Fibroblast of skin of abdomen (primary cell): Measurements from ENCODE around the gene HCFC1R1. TPM values are rescaled to one million over a fixed set of nuclear protein-coding genes. Genes with fewer than 3 reads are reported as not detected.
"Not testable (repeated sequence)": the region's sequence is repeated elsewhere in the genome, so short reads cannot be mapped to it uniquely, and the experiment has no call there.

ENCODE experiments used
- DNase-seq: peaks from one replicate; pipeline ENCODE4 v3.0.0-alpha.2; 2013
- polyA plus RNA-seq, 2 experiments: library from polyadenylated mRNA; unstranded; fragments of 120-200 nt; gene quantifications; one replicate each; pipeline ENCODE4 v1.2.1, GENCODE V29; 2013; ENCODE audit not compliant: insufficient read length in 2 of 2

HCFC1R1 gene, protein sequence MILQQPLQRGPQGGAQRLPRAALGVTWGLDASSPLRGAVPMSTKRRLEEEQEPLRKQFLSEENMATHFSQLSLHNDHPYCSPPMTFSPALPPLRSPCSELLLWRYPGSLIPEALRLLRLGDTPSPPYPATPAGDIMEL
- polyA plus RNA-seq (2013, experiment 1 of 2; ENCODE audit: insufficient read length): 160 TPM
- 163 TPM for polyA plus RNA-seq (2013, experiment 2 of 2; ENCODE audit: insufficient read length)

DNA sequence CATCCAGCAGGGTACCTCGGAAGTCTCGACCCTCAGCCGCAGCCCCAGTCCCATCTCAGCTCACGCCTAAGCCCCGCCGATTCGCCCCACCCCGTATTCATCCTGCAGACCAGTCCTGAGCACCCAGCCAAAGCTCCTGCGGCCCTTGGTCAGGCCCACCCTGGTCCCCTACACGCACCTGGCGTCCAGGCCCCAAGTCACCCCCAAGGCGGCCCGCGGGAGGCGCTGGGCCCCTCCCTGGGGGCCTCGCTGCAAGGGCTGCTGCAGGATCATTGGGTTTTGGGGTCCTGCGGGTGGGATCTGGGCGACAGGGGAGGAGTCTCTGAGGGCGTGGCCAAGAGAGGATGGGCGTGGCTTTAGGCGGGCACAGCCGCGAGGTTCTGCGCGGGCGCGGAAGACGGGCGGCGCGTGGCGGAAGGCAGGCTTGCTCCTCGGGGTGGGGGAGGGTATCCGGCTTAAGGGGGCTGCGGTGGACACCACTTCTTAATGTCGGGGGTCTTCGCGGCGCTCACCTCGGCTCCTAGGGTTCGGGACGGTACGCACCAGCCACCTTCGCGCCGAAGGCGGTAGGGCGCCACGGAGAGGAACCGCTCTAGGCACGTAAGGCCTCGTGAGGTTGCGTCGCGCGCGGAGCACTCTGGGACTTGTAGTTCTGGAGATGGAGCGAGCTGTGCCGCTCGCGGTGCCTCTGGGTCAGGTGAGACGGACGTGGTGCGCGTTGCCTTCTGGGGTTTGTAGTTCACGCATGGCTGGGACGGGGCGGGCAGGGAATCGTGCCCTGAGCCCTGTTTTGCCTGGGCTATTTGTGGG is at the start of gene HCFC1R1, which contains the start of gene THOC6:
Gene HCFC1R1, minus strand, starts transcription at position 274 of the 810 bp plus-strand sequence. Its CDS starts 1 bp downstream, at position 273.
Gene THOC6, plus strand, starts transcription at position 367 of the 810 bp plus-strand sequence. Its CDS starts 292 bp downstream, at position 659.
- peak; percentile 98 for DNase-seq

DNA sequence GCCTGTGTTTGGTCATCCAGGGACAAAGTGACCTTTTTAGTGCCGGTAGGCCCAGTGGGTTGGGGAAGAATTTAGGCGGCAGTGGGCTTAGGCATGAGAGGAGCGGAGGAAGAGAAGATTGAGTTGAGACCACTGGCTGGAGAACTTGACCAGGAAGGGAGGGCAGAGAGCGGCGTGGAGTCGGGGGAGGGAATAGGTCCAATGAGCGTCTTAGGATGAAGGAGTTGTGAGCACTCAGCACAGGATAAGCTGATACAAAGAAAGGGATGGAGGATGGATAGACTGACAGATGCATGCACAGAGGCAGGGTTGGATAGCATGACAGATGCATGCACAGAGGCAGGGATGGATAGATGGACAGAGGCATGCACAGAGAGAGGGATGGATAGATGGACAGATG is 49.7 kb upstream of the HCFC1R1 start:
- DNase-seq: no peak

DNA sequence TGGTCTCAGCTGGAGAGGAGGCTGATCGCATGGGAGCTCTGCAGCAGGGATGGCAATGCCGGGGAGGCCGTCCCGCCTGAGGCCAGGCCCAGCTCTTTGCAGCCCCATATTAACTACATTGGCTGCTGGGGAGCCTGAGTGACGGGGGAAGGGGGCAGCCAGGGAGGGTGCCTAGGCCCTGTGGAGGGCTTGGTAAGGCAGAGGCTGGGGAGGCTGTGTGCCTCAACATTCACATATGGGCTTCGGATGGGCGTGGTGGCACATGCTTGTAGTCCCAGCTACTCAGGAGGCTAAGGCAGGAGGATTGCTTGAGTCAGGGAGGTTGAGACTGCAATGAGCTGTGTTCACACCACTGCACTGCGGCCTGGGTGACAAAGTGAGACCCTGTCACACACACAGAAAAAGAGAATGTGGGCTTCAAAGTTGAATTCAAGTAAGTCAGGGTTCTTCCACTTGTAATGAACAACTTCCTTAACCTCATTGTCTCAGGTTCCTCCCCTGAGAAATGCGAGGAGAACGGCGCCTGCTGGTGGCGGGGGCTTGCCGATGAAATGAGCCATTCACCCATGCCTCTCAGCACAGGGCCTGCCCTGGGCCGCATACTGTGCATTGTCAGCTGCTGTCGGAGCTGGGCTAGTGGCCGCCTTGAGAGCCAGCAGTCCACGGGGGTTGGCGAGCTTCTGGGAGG is 49.0 kb upstream of the HCFC1R1 start:
- DNase-seq: not testable (repeated sequence)

DNA sequence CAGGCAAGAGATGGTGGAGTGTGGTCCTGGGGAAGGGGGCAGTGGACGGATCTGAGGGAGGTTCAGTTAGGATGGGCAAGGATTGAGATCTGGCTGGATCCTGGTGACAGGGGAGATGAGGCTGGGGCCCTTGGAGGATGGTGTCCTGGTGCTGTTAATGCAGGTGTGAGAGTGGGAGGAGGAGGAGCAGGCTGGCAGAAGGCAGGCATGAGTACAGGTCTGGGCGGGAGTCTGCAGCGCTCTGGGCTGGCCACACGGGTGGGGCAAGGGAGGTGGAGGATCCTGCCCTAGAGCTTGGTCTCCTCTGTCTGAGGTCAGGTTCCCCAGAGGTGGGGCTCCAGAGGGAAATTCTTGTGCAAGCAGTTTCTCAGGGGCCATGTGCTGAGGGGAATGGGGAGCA is 48.4 kb upstream of the HCFC1R1 start:
- not testable (repeated sequence) for DNase-seq

DNA sequence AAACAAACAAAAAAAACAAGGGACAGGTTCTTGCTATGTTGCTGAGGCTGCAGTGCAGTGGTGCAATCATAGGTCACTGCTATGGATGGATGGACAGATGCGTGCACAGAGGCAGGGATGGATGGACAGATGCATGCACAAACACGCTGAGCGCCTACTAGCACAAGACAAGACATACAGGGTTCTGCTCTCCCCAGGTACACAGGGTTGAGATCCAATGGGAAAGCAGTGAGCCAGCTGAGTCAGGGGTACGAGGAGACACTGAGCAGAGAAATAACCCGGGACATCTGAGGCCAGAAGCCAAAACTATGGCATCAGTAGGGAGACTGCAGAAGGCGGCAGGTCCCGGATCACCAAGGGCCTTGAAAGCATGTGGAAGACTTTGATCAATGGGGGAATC is 47.9 kb upstream of the HCFC1R1 start:
- no peak for DNase-seq

DNA sequence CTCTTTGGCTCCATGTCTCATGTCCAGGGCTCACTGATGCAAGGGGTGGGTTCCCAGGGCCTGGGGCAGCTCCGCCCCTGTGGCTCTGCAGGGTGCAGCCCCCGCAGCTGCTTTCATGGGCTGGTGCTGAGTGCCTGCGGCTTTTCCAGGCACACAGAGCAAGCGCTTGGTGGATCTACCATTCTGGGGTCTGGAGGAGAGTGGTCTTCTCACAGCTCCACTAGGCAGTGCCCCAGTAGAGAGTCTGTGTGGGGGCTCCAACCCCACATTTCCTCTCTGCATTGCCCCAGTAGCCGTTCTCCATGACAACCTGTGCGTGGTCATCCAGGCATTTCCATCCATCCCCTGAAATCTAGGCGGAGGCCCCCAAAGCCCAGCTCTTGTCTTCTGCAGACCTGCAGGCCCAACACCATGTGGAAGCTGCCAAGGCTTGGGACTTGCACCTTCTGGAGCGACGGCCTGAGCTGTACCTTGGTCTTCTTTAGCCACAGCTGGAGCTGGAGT is 46.9 kb upstream of the HCFC1R1 start:
- no peak for DNase-seq

DNA sequence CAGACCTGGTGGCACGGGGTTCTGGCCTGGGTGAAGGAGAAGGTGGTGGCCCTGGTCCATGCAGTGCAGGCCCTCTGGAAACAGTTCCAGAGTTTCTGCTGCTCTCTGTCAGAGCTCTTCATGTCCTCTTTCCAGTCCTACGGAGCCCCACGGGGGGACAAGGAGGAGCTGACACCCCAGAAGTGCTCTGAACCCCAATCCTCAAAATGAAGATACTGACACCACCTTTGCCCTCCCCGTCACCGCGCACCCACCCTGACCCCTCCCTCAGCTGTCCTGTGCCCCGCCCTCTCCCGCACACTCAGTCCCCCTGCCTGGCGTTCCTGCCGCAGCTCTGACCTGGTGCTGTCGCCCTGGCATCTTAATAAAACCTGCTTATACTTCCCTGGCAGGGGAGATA is 45.4 kb upstream of the HCFC1R1 start:
- not testable (repeated sequence) for DNase-seq

DNA sequence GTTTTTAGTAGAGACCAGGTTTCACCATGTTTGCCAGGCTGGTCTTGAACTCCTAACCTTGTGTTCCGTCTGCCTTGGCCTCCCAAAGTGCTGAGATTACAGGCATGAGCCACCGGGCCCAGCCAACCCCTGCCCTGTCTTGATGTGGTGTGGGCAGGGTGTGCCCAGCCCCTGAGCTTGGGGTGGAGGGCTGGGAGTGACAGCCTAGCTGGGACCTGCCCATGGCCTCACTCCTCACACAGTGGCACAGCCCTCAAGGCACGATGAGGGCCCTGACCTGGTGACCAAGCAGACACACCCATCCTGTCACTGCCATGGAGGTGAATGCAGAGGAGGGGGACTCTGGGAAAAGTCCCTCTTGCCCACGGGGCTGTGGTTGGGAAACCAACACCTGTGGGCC is 44.7 kb upstream of the HCFC1R1 start:
- DNase-seq: no peak

DNA sequence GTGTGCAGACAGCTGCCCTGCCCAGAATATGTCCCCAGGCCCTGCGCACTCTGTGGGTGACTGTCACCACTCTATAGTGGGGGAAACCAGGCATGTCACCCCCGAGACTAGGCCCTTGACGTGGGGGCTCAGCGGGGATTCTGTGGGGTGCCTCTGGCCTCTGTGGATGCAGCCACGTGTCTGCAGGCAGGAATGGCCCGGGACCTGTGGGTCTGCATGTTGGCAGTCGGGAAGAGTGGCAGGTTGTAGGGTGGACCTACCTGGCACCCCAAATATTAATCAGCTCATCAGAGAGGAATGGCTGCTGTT is 42.7 kb upstream of the HCFC1R1 start:
- no peak for DNase-seq

DNA sequence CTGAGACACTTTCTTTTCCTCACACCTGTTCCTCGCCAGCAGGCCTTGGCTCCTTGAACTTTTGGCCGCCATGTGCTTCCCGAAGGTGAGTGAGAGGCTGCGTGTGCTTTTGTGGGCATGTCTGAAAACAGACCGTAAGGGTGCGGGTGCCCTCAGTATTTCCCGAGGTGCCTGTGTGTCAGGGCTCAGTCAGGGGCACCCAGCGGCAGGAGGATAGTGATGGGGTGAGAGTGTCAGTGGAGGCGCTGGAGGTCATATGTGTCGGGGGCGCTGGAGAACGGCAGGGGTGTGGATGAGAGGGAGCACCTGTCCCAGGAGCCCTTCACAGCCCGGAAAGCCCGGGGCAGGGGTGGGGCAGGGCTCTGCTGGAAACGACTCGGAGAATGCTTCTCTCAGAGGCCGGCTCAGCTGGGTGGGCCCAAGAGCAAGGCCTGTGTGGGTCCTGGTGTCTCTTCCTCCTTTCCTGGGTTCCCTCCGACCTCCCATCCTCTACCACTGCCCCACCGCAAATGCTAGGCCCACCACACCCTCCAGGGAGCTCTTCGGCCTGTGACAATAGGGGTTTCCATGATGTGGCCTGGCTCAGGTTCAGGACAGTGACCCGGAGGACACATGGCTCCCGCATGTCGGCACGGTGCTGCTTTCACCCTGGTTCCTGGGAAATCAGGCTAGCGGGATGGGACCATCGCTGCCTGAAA is 42.1 kb upstream of the HCFC1R1 start:
- no peak for DNase-seq

DNA sequence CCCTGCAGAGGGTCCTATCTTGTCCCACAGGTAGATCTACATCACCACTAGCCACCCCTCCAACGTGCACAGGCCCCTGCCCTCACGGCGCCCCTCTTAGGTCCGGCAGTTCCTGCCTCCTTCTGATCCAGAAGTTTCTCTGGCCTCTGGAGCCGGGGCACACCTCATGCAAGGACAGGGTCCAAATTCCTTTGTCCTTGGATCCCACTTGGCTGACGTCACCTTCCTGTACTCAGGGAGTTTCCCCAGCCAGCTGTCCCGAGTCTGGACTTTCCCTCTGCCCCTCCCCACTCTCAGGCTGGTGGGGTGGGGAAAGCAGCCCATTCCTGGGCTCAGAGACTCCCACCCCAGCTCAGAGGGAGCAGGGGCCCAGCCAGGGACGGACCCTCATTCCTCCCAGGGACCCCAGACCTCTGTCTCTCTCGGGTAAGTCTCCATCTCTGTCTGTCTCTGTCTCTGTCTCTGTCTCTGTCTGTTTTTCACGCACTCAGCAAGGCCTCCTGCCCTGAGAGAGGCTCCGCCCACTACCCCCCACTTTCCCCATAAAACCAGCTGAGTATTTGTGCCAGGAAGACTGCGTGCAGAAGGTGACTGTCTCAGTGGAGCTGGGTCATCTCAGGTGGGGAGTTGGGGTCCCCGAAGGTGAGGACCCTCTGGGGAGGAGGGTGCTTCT is 41.5 kb upstream of the HCFC1R1 start, which contains the start of gene IL32:
Gene IL32, plus strand, starts transcription at position 572 of the 673 bp plus-strand sequence. CDS start 172 bp downstream, outside the sequence.
- DNase-seq: peak; percentile 78

DNA sequence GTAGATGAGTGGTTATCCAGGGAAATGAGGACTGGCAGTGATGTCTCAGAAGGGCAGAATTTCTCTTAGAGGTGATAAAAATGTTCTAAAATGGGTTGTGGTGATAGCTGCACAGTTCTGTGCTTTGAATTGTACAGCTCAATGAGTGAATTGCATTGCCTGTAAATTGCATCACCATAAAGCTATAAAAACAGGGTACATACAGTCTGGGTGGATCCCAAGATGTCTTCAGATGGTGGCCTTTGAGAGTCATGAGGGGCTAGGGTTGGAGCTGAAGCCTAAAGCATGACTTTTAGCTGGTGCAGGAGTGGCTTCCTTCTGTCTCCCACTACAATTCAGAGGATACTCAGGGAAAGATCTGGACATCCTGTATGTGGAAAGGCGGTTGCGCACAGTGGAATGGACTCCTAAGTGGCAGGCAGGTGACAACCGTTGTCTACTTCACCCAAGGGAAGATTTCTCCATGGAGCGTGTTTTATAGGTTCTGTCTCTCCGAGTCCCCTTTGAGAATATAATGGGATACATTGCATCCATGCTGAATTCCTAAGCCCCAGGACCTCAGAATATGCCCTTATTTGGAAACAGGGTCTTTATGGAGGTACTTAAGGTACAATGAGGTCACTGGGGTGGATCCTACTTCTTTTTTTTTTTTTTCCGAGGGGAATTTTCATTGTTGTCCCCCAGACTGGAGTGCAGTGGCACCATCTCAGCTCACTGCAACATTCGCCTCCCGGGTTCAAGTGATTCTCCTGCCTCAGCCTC is 40.1 kb upstream of the HCFC1R1 start:
- peak; percentile 9 for DNase-seq

DNA sequence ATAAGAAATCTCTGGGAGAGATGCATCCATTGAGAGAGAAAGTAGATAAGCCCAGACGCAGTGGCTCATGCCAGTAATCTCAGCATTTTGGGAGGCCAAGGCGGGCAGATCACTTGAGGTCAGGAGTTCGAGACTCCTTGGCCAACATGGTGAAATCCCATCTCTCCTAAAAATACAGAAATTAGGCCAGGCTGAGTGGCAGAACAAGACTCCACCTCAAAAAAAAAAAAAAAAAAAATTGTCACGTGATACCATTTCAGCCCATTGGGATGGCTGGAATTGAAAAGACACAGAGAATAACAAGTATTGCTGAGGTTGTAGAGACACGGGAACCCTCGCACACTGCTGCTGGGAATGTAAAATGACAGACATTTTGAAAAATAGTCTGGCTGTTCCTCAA is 38.8 kb upstream of the HCFC1R1 start:
- DNase-seq: no peak

DNA sequence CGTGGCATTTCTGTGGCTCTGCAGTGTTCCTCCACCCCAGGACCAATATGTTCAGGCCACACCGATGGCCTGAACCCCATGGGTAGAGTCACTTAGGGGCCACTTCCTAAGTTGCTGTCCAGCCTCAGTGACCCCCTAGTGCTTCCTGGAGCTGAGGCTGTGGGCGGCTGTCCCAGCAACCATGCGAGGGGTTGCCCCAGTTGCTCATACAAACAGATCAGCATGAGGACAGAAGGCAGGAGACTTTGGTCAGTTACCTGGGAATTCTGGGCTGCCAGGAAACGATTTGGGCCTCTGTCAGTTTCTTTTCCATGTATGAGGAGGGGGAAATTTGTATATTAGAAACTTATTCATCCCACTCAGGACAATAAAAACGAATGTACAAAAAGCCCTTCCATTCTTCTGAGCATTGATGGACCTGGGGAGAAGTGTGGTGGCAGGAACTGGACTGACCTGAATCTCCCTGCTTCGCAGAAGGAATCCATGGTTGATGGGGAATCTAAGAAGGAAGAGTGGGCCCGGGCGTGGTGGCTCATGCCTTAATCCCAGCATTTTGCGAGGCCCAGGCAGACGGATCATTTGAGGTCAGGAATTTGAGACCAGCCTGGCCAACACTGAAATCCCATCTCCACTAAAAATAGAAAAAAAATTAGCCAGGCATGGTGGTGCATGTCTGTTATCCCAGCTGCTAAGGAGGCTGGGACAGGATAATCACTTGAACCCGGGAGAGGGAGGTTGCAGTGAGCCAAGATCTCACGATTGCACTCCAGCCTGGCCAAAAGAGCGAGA is 36.8 kb upstream of the HCFC1R1 start:
- no peak for DNase-seq

DNA sequence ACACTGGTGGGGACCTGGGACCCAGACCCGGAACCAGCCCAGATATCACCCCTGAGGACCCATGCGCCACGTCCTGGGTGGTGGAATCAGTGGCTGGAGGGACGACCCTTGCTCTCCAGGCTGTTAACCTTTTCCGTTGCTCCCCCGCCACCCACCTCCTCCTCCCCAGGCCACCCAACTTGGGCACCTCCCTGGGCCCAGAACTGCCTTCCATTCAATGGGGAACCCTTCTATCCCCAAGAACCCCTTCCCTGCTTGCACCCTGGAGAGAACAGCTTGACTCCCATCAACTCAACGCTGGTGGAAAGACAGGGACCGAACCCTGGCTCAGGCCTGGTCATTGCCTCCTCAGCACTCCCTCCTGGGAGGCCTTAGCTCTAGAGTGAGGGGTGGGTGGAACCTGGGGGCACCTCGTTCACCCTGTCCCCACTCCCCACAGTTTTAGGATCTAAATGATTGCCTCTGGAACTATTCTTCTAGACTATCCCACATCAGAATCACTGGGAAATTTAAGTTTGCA is 36.0 kb upstream of the HCFC1R1 start:
- no peak for DNase-seq

DNA sequence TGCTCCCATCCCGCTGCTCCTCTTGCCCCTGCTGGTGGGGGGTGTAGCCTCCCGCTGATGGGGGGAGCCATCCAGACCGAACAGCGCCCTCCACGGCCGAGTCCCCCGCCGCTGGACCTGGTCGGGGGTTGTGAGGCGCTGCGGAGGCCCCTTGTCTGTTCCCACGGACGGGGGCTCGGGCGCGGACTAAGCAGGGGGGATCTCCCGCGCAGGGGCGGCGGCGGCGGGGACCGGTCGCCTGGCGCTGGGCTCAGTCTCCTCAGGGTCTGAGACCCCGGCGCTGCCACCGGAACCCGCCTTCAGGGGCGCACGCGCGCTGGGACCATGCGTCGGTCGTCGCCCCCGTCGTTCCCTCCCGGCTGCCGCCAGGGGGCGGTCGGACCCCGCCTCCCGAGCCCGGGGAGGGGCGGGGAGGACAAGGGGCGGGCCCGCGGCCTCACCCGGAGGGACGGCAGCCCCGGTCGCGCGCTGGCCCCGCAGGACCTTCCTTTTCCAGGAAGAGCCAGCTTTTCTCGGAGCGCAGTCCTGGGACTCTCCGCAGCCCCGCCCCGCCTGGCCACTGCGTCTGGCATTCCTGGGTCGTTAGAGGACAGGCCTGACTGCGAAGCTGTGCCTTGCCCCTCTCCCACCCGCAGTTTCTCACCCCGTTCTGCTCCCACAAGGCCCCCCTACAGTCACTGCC is 35.4 kb upstream of the HCFC1R1 start:
- peak; percentile 87 for DNase-seq

DNA sequence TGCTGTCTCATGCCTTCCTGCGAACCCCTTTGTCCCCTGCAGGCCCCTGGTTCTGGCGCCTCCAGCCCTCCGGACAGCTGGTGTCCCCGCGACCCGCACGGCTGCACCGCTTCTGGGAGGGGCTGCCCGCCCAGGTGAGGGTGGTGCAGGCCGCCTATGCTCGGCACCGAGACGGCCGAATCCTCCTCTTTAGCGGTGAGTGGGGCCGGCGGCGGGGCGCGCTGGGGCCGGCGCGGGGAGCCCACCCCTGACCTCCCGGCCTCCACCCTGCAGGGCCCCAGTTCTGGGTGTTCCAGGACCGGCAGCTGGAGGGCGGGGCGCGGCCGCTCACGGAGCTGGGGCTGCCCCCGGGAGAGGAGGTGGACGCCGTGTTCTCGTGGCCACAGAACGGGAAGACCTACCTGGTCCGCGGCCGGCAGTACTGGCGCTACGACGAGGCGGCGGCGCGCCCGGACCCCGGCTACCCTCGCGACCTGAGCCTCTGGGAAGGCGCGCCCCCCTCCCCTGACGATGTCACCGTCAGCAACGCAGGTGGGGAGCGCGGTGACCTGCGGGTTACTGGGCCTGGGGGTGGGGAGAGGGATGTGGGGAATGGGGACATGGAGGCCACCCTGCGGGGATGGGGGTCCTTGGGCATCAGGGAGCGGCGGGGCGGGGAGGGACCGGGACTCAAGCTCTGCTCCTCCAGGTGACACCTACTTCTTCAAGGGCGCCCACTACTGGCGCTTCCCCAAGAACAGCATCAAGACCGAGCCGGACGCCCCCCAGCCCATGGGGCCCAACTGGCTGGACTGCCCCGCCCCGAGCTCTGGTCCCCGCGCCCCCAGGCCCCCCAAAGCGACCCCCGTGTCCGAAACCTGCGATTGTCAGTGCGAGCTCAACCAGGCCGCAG is 34.6 kb upstream of the HCFC1R1 start:
- DNase-seq: peak; percentile 29
